ENCODE results near the gene PTPN6.
A peak's percentile ranks its signal among the peaks of the same experiment; 100 is the strongest.

The PTPN6 gene

DNA sequence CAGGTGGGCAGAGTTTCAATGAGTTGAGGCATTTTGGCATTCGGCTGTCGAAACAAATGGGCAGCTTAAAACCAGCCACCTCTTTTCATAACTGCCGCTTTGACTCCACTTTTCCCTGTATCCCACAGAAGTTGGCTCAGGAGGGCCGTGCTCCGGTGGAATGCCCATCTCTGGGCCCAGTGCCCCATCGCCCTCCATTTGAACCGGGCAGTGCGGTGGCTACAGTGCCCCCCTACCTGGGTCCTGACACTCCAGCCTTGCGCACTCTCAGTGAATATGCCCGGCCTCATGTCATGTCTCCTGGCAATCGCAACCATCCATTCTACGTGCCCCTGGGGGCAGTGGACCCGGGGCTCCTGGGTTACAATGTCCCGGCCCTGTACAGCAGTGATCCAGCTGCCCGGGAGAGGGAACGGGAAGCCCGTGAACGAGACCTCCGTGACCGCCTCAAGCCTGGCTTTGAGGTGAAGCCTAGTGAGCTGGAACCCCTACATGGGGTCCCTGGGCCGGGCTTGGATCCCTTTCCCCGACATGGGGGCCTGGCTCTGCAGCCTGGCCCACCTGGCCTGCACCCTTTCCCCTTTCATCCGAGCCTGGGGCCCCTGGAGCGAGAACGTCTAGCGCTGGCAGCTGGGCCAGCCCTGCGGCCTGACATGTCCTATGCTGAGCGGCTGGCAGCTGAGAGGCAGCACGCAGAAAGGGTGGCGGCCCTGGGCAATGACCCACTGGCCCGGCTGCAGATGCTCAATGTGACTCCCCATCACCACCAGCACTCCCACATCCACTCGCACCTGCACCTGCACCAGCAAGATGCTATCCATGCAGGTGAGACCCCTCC is 12.6 kb upstream of the PTPN6 start:
- TF ChIP-seq, protein P1, sequence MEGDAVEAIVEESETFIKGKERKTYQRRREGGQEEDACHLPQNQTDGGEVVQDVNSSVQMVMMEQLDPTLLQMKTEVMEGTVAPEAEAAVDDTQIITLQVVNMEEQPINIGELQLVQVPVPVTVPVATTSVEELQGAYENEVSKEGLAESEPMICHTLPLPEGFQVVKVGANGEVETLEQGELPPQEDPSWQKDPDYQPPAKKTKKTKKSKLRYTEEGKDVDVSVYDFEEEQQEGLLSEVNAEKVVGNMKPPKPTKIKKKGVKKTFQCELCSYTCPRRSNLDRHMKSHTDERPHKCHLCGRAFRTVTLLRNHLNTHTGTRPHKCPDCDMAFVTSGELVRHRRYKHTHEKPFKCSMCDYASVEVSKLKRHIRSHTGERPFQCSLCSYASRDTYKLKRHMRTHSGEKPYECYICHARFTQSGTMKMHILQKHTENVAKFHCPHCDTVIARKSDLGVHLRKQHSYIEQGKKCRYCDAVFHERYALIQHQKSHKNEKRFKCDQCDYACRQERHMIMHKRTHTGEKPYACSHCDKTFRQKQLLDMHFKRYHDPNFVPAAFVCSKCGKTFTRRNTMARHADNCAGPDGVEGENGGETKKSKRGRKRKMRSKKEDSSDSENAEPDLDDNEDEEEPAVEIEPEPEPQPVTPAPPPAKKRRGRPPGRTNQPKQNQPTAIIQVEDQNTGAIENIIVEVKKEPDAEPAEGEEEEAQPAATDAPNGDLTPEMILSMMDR (IDR thresholded peaks at IDR 0.05; ENCODE audit: borderline replicate concordance, insufficient read depth, low read depth, low read length) = no peak
- peak overlapping the region; percentile 38 for H3K4me3 ChIP-seq (ENCODE audit: low read depth, low read length)

DNA sequence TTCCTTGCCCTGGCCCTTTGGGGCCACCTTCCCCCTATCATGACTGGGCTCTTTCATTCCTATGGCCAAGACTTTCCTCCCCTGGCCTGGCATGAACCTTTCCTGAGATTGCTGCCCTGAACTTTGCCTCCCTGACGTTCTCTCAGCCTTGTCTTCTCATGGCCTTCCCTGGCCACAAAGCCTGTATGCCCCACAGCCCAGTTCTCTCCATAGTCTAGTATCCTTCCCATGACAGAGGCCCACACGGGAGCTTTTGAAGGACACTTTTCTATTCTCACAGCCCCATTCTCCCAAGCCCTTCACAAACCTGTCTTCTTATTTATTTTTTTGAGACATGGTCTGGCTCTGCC is 12.0 kb upstream of the PTPN6 start:
- TF ChIP-seq, protein P1 (IDR thresholded peaks at IDR 0.05; ENCODE audit: borderline replicate concordance, insufficient read depth, low read depth, low read length) = no peak
- no peak overlapping the region for H3K4me3 ChIP-seq (ENCODE audit: low read depth, low read length)

DNA sequence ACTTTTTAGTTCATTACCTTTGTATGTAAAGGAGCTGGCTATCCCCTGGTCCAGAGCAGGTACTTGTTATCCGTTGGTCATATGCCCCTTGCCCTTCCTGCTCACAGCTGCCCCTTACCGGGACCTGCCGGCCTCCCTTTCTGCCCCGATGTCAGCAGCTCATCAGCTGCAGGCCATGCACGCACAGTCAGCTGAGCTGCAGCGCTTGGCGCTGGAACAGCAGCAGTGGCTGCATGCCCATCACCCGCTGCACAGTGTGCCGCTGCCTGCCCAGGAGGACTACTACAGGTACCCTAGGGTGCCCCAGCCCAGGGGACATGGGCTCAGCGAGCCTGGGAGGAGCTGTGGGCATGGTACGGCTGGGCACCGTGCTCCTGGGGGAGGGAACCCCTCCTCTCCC is 9.9 kb upstream of the PTPN6 start:
- H3K4me3 ChIP-seq (ENCODE audit: low read depth, low read length) = no peak overlapping the region
- TF ChIP-seq, protein P1 (IDR thresholded peaks at IDR 0.05; ENCODE audit: borderline replicate concordance, insufficient read depth, low read depth, low read length) = no peak

DNA sequence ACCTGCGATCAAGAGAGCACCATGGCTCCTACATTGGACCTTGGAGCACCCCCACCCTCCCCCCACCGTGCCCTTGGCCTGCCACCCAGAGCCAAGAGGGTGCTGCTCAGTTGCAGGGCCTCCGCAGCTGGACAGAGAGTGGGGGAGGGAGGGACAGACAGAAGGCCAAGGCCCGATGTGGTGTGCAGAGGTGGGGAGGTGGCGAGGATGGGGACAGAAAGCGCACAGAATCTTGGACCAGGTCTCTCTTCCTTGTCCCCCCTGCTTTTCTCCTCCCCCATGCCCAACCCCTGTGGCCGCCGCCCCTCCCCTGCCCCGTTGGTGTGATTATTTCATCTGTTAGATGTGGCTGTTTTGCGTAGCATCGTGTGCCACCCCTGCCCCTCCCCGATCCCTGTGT is 9.4 kb upstream of the PTPN6 start:
- no peak overlapping the region for H3K4me3 ChIP-seq (ENCODE audit: low read depth, low read length)
- TF ChIP-seq, protein P1 (IDR thresholded peaks at IDR 0.05; ENCODE audit: borderline replicate concordance, insufficient read depth, low read depth, low read length) = no peak

DNA sequence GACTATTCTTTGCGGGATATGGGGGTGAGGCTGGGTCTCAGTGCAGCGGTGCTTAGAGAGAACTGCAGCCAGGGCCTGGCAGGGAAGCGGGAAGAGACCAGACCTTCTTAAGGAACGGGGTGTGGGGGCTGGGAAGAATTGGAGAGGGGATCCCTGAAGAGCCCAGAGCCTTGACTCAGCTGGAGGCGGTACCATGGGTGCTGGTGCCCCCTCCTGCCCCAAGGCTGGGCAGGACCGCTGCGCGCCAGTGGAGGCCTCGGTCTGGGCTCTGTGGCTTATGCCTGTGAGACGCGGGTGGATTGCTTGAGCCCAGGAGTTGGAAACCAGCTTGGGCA is 8.9 kb upstream of the PTPN6 start:
- no peak overlapping the region for H3K4me3 ChIP-seq (ENCODE audit: low read depth, low read length)

DNA sequence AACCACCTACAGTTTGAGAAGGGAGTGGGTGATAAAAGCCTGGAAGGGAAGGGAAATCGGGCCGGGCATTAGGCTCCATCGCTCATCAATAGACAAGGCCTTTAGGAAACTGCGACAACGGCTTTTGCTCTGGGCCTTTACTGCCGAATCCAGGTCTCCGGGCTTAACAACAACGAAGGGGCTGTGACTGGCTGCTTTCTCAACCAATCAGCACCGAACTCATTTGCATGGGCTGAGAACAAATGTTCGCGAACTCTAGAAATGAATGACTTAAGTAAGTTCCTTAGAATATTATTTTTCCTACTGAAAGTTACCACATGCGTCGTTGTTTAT is 7.8 kb upstream of the PTPN6 start:
- TF ChIP-seq, protein P1 (IDR thresholded peaks at IDR 0.05; ENCODE audit: borderline replicate concordance, insufficient read depth, low read depth, low read length) = no peak
- H3K4me3 ChIP-seq (ENCODE audit: low read depth, low read length) = peak overlapping the region; percentile 16

More for the DNA sequence above, 8.9 kb upstream of the PTPN6 start:
- TF ChIP-seq, protein P1 (IDR thresholded peaks at IDR 0.05; ENCODE audit: borderline replicate concordance, insufficient read depth, low read depth, low read length) = no peak

DNA sequence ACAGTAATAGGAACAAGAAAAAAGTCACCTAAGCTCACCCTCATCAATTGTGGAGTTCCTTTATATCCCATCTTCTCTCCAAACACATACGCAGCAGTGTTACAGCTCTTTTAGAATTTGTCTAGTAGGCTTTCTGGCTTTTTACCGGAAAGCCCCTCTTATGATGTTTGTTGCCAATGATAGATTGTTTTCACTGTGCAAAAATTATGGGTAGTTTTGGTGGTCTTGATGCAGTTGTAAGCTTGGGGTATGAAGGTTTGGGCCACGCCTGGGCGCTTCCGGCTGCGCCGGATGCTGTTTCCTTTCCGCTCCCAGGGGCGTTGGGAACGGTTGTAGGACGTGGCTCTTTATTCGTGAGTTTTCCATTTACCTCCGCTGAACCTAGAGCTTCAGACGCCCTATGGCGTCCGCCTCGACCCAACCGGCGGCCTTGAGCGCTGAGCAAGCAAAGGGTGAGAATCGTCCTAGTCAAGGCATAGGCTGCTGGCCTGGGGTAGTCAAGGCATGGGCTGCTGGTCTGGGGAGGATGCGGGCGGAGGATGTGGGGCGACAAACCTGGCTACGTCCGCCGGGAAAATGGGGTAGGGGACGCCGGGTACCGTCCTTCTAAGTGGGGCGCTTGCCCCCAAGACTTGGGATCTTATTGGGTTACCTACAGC is 7.3 kb upstream of the PTPN6 start, which contains the start of the genes C12orf57 and RNU7-1:
TSS of gene C12orf57 (plus strand) at position 301 of the 659 bp plus-strand sequence. CDS start at position 401, 100 bp downstream.
TSS of gene RNU7-1 (plus strand) at position 95 of the 659 bp plus-strand sequence.
- TF ChIP-seq, protein P1 (IDR thresholded peaks at IDR 0.05; ENCODE audit: borderline replicate concordance, insufficient read depth, low read depth, low read length) = no peak
- peak within 1 kb of the TSS; percentile 87 for H3K4me3 ChIP-seq (ENCODE audit: low read depth, low read length)
